K562 (cell line): Measurements from ENCODE around the gene ERMP1. TPM values are rescaled to one million over a fixed set of nuclear protein-coding genes. Genes with fewer than 3 reads are reported as not detected.
A peak's percentile ranks its signal among the peaks of the same experiment; 100 is the strongest.

Source experiments
- ATAC-seq: fragments of 200-7000 bp; cut with Tn5 transposase; 3 replicates; pipeline ENCODE4 v1.9.1; 2020; ENCODE audit warnings: moderate library complexity
- Bru-seq: library from RNA; stranded (reverse); fragments of 400-500 nt; gene quantifications from one replicate; lab custom pipeline; 2021; lab: Mats Ljungman, UMichigan
- BruChase-seq, 2 experiments: library from RNA; stranded (reverse); fragments of 400-500 nt; gene quantifications; one replicate each; lab custom pipeline; 2021; lab: Mats Ljungman, UMichigan
- BruUV-seq: library from RNA; stranded (reverse); fragments of 400-500 nt; replicated peaks from 2 replicates; lab custom pipeline; 2021; lab: Mats Ljungman, UMichigan
- CTCF ChIA-PET: fragments of 300-600 bp; formaldehyde crosslinking; extraction: SDS; loops from one replicate; lab custom pipeline; 2021; ENCODE audit warnings: low intra/inter-chr PET ratio; lab: Yijun Ruan, JAX
- POLR2A ChIA-PET: fragments of 300-600, 350-650 bp; sonication (Branson Sonifier 250); formaldehyde crosslinking; extraction: SDS; loops from one replicate; lab custom pipeline; 2021; ENCODE audit warnings: antibody characterized with exemption, inconsistent platforms; lab: Yijun Ruan, JAX
- DNase-seq, 4 experiments: peaks; one replicate each; pipeline versions ENCODE4 v3.0.0 to v3.0.0-alpha.2; 2011 to 2018; ENCODE audit warnings: low spot score in 3 of 4, mixed read lengths in 3 of 4; ENCODE audit errors: extremely low read depth in 1 of 4
- FAIRE-seq: peaks from 2 replicates; lab custom pipeline; 2011; peaks lifted over from hg19 to GRCh38; lab: Jason Lieb, UNC
- H2AFZ ChIP-seq: 2 replicates; pipeline ENCODE4 v1.6.0; 2011; ENCODE audit warnings: low read depth, low read length, control low read depth, inconsistent platforms
- H3K27ac ChIP-seq: fragments of 200-600 bp; 3 replicates; pipeline ENCODE4 v1.8.0; 2011; ENCODE audit warnings: low read depth, mild to moderate bottlenecking, control low read depth, inconsistent platforms, low read length, moderate library complexity, mixed read lengths; ENCODE audit errors: extremely low read depth
- H3K27me3 ChIP-seq, 2 experiments: fragments of 300-600 bp in 1 of 2; 2 replicates in 1 of 2; 3 replicates in 1 of 2; pipeline versions ENCODE4 v1.6.0 to v1.8.0; 2011; ENCODE audit warnings: inconsistent platforms in 2 of 2, low read length in 2 of 2, mild to moderate bottlenecking in 1 of 2, mixed read lengths in 1 of 2, moderate library complexity in 1 of 2; ENCODE audit not compliant: control insufficient read depth in 2 of 2, insufficient read depth in 2 of 2
- H3K36me3 ChIP-seq: fragments of 300-600 bp; 3 replicates; pipeline ENCODE4 v1.8.0; 2011; ENCODE audit warnings: mild to moderate bottlenecking, low read length, inconsistent platforms; ENCODE audit not compliant: control insufficient read depth, insufficient read depth
- H3K4me1 ChIP-seq, 2 experiments: fragments of 200-600 bp in 1 of 2; replicated peaks in 1 of 2; 2 replicates in 1 of 2; 3 replicates in 1 of 2; pipeline versions ENCODE4 v1.5.1 to v1.8.0; 2011; ENCODE audit warnings: inconsistent platforms in 2 of 2, low read length in 2 of 2, mild to moderate bottlenecking in 1 of 2, mixed read lengths in 1 of 2, moderate library complexity in 1 of 2; ENCODE audit not compliant: control insufficient read depth in 2 of 2, insufficient read depth in 2 of 2
- H3K4me2 ChIP-seq: 2 replicates; pipeline ENCODE4 v1.6.1; 2011; ENCODE audit warnings: low read length, control low read depth, inconsistent platforms, mixed read lengths; ENCODE audit not compliant: insufficient read depth
- H3K4me3 ChIP-seq: fragments of 200-600 bp; sonication (generic), shearing (Covaris generic); 2 replicates; pipeline ENCODE4 v1.5.1; 2016; ENCODE audit warnings: control low read depth, inconsistent platforms
- H3K79me2 ChIP-seq: fragments of 200-600 bp; 3 replicates; pipeline ENCODE4 v1.8.0; 2011; ENCODE audit warnings: low read length, inconsistent platforms; ENCODE audit not compliant: control insufficient read depth, insufficient read depth
- H3K9ac ChIP-seq, 2 experiments: 2 replicates each; pipeline versions ENCODE4 v1.6.0 to v1.6.1; 2011; ENCODE audit warnings: low read depth in 2 of 2, low read length in 2 of 2, control low read depth in 1 of 2, inconsistent platforms in 1 of 2, mild to moderate bottlenecking in 1 of 2, mixed read lengths in 1 of 2; ENCODE audit not compliant: insufficient read depth in 1 of 2
- H3K9me1 ChIP-seq: one replicate; pipeline ENCODE4 v1.6.0; 2011; ENCODE audit warnings: inconsistent platforms, mild to moderate bottlenecking, low read length, moderate library complexity; ENCODE audit not compliant: control insufficient read depth, insufficient read depth
- H3K9me3 ChIP-seq: replicated peaks from 2 replicates; pipeline ENCODE4 v1.5.1; 2011; ENCODE audit warnings: low read depth, low read length, inconsistent platforms; ENCODE audit not compliant: control insufficient read depth, insufficient read depth
- H4K20me1 ChIP-seq: replicated peaks from 2 replicates; pipeline ENCODE4 v1.6.1; 2011; ENCODE audit warnings: low read length, inconsistent platforms, mixed read lengths; ENCODE audit not compliant: control insufficient read depth, insufficient read depth
- NRF1 ChIP-seq, 2 experiments: fragments of 450-650 bp; IDR thresholded peaks in 1 of 2; conservative IDR thresholded peaks in 1 of 2; 2 replicates each; pipeline ENCODE4 v1.6.1; 2014; ENCODE audit warnings: mild to moderate bottlenecking in 2 of 2
- SAFB2 ChIP-seq: fragments of 200-400 bp; formaldehyde crosslinking; IDR thresholded peaks from 2 replicates; pipeline ENCODE4 v1.6.1; 2018; ENCODE audit warnings: borderline replicate concordance, low read length, low read depth, moderate library complexity; ENCODE audit not compliant: severe bottlenecking
- WGBS: fragments of 100-300 bp; shearing (Covaris generic); methylation state at CpG from one replicate; pipeline ENCODE4 v1.1.6; 2016; ENCODE audit warnings: low coverage, mixed read lengths; ENCODE audit not compliant: insufficient coverage; ENCODE audit errors: missing lambda C conversion rate; 5-methylcytosine and 5-hydroxymethylcytosine counted together
- in situ Hi-C: fragments of 300-500 bp; cut with MboI; formaldehyde crosslinking; loops from 4 replicates; pipeline ENCODE4 v1.15.0; 2018; ENCODE audit warnings: inconsistent platforms, mixed read lengths
- intact Hi-C: fragments of 100-400 bp; cut with micrococcal nuclease; formaldehyde crosslinking; loops from 2 replicates; pipeline ENCODE4 v1.14.2; 2022
- long read RNA-seq, 3 experiments: library from polyadenylated mRNA in 2 of 3; library from RNA in 1 of 3; unstranded in 2 of 3; stranded (forward) in 1 of 3; transcript quantifications; one replicate each; pipeline ENCODE4 v2.0.0, GENCODE V29; 2019 to 2022
- polyA minus RNA-seq, 3 experiments: library from RNA; depleted of rRNA, polyadenylated mRNA; stranded (reverse); fragments of >200 nt; gene quantifications; 2 replicates each; pipeline ENCODE4 v1.2.3, GENCODE V29; 2011
- polyA plus RNA-seq, 8 experiments: library from polyadenylated mRNA; depleted of rRNA in 4 of 8; stranded (reverse) in 5 of 8; unstranded in 3 of 8; fragments of >200 nt; fragmentation: Nextera tagmentation in 2 of 8; fragmentation: Illumina TruSeq in 1 of 8; extraction: Ambion mirVana in 2 of 8; extraction: Trizol in 1 of 8; gene quantifications; 2 replicates each; pipeline versions ENCODE4 v1.2.1 to v1.2.3, GENCODE V29; 2011 to 2014; ENCODE audit warnings: inconsistent platforms in 1 of 8, missing spikeins in 1 of 8
- total RNA-seq, 7 experiments: library from RNA; depleted of rRNA in 6 of 7; stranded (reverse); fragments of >200 nt in 6 of 7; fragmentation: Illumina TruSeq in 2 of 7; extraction: Trizol in 2 of 7; gene quantifications; 2 replicates each; pipeline versions ENCODE4 v1.2.1 to v1.2.3, GENCODE V29; 2011 to 2021; ENCODE audit warnings: low replicate concordance in 1 of 7
- TF ChIP-seq, protein P1 (sequence below): sonication (generic); formaldehyde crosslinking; IDR thresholded peaks from 2 replicates; pipeline ENCODE4 v1.8.1; 2023; ENCODE audit warnings: mild to moderate bottlenecking, missing genetic modification reagents, moderate library complexity

ERMP1 gene, protein sequence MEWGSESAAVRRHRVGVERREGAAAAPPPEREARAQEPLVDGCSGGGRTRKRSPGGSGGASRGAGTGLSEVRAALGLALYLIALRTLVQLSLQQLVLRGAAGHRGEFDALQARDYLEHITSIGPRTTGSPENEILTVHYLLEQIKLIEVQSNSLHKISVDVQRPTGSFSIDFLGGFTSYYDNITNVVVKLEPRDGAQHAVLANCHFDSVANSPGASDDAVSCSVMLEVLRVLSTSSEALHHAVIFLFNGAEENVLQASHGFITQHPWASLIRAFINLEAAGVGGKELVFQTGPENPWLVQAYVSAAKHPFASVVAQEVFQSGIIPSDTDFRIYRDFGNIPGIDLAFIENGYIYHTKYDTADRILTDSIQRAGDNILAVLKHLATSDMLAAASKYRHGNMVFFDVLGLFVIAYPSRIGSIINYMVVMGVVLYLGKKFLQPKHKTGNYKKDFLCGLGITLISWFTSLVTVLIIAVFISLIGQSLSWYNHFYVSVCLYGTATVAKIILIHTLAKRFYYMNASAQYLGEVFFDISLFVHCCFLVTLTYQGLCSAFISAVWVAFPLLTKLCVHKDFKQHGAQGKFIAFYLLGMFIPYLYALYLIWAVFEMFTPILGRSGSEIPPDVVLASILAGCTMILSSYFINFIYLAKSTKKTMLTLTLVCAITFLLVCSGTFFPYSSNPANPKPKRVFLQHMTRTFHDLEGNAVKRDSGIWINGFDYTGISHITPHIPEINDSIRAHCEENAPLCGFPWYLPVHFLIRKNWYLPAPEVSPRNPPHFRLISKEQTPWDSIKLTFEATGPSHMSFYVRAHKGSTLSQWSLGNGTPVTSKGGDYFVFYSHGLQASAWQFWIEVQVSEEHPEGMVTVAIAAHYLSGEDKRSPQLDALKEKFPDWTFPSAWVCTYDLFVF
- 33.3 and 50.1 TPM in 2 replicates for total RNA-seq (2011; cell fraction: chromatin; rRNA removed; ENCODE audit: low replicate concordance)
- 21.5 and 22.9 TPM in 2 replicates for total RNA-seq (2011; cell fraction: nucleolus; rRNA removed)
- total RNA-seq (2011; cell fraction: nucleoplasm; rRNA removed), result 40.9 and 50.4 TPM in 2 replicates
- 8.5 and 9.4 TPM in 2 replicates for total RNA-seq (2014; rRNA removed)
- total RNA-seq (2014; rRNA removed; fragmentation: Illumina TruSeq; extraction: Trizol), result 12.6 and 14.5 TPM in 2 replicates
- total RNA-seq (2015; rRNA removed; fragmentation: Illumina TruSeq; extraction: Trizol), result 15.7 and 17.7 TPM in 2 replicates
- 12.0 and 14.5 TPM in 2 replicates for total RNA-seq (2021)
- polyA plus RNA-seq (2011; rRNA removed), result 24.6 and 26.3 TPM in 2 replicates
- polyA plus RNA-seq (2011; cell fraction: cytosol; rRNA removed), result 8.6 and 21.4 TPM in 2 replicates
- 16.4 and 20.7 TPM in 2 replicates for polyA plus RNA-seq (2011; cell fraction: nucleus; rRNA removed)
- 12.3 and 25.2 TPM in 2 replicates for polyA plus RNA-seq (2012)
- 11.1 and 12.9 TPM in 2 replicates for polyA plus RNA-seq (2014; fragmentation: Illumina TruSeq; extraction: Trizol)
- polyA plus RNA-seq (2014; fragmentation: Nextera tagmentation; extraction: Ambion mirVana), result 1 to 10 TPM; 2.5 to 4.6 TPM
- 7.1 and 8.3 TPM in 2 replicates for polyA plus RNA-seq (2014; rRNA removed)
- 44.8 and 50.2 TPM in 2 replicates for polyA minus RNA-seq (2011; rRNA and poly(A)+ RNA removed)
- 21.6 and 22.4 TPM in 2 replicates for polyA minus RNA-seq (2011; cell fraction: cytosol; rRNA and poly(A)+ RNA removed)
- 11.3 and 20.2 TPM in 2 replicates for polyA minus RNA-seq (2011; cell fraction: nucleus; rRNA and poly(A)+ RNA removed)
- percentile 78 among the genes with signal in this experiment for Bru-seq, nascent RNA
- BruChase-seq, experiment 1, labeled RNA remaining after a 2-hour chase, result percentile 77 among the genes with signal in this experiment
- BruChase-seq, experiment 2, labeled RNA remaining after a 6-hour chase, result percentile 78 among the genes with signal in this experiment
- long read RNA-seq, experiment 1, full-length matches to known transcripts, result 31 of 57 reads
- long read RNA-seq, experiment 1, partial matches to known transcripts, result 14 of 57 reads
- long read RNA-seq, experiment 1, other reads (novel, unspliced or antisense), result 12 of 57 reads
- long read RNA-seq, experiment 2, full-length matches to known transcripts, result 1 of 10 reads
- long read RNA-seq, experiment 2, partial matches to known transcripts, result 1 of 10 reads
- long read RNA-seq, experiment 2, other reads (novel, unspliced or antisense), result 8 of 10 reads
- long read RNA-seq, experiment 3, partial matches to known transcripts, result 0 of 2 reads
- long read RNA-seq, experiment 3, other reads (novel, unspliced or antisense), result 2 of 2 reads

DNA sequence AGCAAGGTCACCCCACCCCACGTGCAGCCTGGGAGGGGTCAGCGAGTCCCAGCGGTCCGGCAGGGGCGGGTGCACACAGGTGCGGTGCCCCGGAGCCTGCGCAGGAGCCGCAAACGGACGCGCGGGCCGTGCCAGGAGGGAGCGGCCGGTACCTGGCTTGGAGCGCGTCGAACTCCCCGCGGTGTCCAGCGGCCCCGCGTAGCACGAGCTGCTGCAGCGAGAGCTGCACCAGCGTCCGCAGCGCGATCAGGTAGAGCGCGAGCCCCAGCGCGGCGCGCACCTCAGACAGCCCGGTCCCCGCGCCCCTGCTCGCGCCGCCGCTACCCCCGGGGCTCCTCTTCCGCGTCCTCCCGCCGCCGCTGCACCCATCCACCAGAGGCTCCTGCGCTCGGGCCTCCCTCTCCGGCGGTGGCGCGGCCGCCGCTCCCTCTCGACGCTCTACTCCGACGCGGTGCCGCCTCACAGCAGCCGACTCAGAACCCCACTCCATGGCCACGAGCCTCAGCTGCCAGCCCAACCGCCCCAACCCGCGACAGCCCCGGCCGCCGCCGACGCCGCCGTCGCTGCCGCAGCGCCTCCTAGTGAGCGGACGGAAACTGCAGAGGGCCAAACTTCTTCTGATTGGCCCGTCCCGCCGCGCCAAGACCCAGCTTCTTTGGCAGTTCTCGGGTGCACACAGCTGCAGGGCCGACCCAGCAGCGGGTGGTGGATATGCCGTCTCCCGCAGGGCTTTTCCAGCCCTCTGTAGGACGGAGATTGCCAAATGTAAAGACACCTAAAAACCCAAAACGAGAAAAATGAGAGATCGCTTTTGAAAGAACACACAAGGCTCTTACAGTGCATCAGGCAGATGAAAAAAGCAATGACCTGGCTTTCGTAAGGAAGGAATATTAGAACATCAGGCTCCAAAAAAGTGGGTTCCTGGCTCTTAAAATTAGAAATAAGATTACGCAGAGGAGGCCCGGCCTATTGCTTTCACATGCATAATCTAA is at the start of gene ERMP1:
TSS of gene ERMP1 (minus strand) at position 580 of the 992 bp plus-strand sequence. CDS start at position 490, 90 bp downstream.
- Histone ChIP-seq H3K4me1 (peaks cover 10 to 11% of the 10 kb centered on the region in 2 experiments; a peak in 4 of 5 replicates), H3K27ac (peak within 1 kb of the TSS; percentile 77), H3K4me2 (peak within 1 kb of the TSS; percentile 85), H3K9me3 (no peaks in the 10 kb centered on the region; the same call in 1 of the 2 replicates), H3K4me3 (peak within 1 kb of the TSS; percentile 78), H3K79me2 (peaks cover 28% of the 10 kb centered on the region), H2AFZ (peak within 1 kb of the TSS; percentile 98), H4K20me1 (no peaks in the 10 kb centered on the region), H3K9ac (peak within 1 kb of the TSS; percentile 75 to 97), H3K9me1 (no peaks in the 10 kb centered on the region), H3K27me3 (no peaks in the 10 kb centered on the region), H3K36me3 (peaks cover 25% of the 10 kb centered on the region; the same call in 1 of the 3 replicates)
- FAIRE-seq (peak; percentile 84), DNase-seq (peak; percentile 67 to 85 (median 73)), ATAC-seq (peak; percentile 93)
- in situ Hi-C loops (no loop called here), intact Hi-C loops (loop anchor here (5.0 kb wide), 1 partner anchor 44 kb away; no protein-coding TSS in a partner anchor)
- no TSS peak for BruUV-seq
- ChIA-PET POLR2A (interaction anchor here (0.6 to 1.5 kb wide), 8 partner anchors 9 to 1249 kb away, joined by 3 to 5 read pairs (median 3); no protein-coding TSS in a partner anchor), CTCF (no interaction called here)
- WGBS, result 1% methylated on average over 39 of the region's 95 CpGs
- TF ChIP-seq NRF1 (conservative IDR thresholded peaks at IDR 0.05 in 1 of 2, IDR thresholded peaks at IDR 0.05 in 1 of 2) (peak; percentile 86 to 89), SAFB2 (no peak)
- TF ChIP-seq, protein P1, sequence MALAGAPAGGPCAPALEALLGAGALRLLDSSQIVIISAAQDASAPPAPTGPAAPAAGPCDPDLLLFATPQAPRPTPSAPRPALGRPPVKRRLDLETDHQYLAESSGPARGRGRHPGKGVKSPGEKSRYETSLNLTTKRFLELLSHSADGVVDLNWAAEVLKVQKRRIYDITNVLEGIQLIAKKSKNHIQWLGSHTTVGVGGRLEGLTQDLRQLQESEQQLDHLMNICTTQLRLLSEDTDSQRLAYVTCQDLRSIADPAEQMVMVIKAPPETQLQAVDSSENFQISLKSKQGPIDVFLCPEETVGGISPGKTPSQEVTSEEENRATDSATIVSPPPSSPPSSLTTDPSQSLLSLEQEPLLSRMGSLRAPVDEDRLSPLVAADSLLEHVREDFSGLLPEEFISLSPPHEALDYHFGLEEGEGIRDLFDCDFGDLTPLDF (CRISPR knock-in tag), result no peak
